ENCODE measurements around the gene ANKH. TPM values are rescaled to one million over a fixed set of nuclear protein-coding genes. Genes with fewer than 3 reads are reported as not detected.

The ANKH gene
- total RNA-seq, 6 donors from 2014 or later: 17.2 to 66.7 (median 24.5) TPM

DNA sequence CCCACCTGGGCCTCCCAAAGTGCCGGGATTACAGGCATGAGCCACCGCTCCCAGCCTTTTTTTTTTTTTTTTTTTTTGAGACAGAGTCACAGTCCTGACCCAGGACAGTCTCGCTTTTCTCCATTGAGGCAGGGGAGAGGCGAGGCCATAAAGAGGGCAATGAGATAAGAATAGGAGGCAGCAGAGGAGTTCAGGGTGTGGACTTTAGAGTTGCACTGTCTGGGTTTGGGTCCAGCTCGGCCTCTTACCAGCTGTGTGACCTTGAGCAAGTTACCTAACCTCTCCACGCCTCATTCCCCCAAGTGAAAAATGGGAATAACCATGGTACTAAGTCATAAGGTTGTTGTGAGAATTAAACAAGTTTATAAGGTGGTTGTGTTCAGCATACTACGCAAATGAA lies 24.6 kb upstream of the ANKH start:
- H3K4me3 ChIP-seq: no peak overlapping the region
- no peak overlapping the region for H3K27ac ChIP-seq
- no peaks in the 10 kb centered on the region for H3K9me3 ChIP-seq
- DNase-seq (no peak), ATAC-seq (ENCODE audit: low FRiP score in 2 of 2) (peak in 1 of 2 donors; percentile 40)
- no peaks in the 10 kb centered on the region for H3K36me3 ChIP-seq
- 86 to 95% methylated on average over 5 to 7 of the region's 7 CpGs for WGBS, 2 donors
- peaks cover 0 to 5% (median 0%) of the 10 kb centered on the region in 4 donors for H3K4me1 ChIP-seq
- no peaks in the 10 kb centered on the region for H3K27me3 ChIP-seq
- TF ChIP-seq, protein P1, sequence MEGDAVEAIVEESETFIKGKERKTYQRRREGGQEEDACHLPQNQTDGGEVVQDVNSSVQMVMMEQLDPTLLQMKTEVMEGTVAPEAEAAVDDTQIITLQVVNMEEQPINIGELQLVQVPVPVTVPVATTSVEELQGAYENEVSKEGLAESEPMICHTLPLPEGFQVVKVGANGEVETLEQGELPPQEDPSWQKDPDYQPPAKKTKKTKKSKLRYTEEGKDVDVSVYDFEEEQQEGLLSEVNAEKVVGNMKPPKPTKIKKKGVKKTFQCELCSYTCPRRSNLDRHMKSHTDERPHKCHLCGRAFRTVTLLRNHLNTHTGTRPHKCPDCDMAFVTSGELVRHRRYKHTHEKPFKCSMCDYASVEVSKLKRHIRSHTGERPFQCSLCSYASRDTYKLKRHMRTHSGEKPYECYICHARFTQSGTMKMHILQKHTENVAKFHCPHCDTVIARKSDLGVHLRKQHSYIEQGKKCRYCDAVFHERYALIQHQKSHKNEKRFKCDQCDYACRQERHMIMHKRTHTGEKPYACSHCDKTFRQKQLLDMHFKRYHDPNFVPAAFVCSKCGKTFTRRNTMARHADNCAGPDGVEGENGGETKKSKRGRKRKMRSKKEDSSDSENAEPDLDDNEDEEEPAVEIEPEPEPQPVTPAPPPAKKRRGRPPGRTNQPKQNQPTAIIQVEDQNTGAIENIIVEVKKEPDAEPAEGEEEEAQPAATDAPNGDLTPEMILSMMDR (IDR thresholded peaks at IDR 0.05): no peak
- no peak for TF ChIP-seq POLR2AphosphoS5 (IDR thresholded peaks at IDR 0.05)
- TF ChIP-seq POLR2A (IDR thresholded peaks at IDR 0.05): no peak
- no peak for TF ChIP-seq EP300 (IDR thresholded peaks at IDR 0.05)

DNA sequence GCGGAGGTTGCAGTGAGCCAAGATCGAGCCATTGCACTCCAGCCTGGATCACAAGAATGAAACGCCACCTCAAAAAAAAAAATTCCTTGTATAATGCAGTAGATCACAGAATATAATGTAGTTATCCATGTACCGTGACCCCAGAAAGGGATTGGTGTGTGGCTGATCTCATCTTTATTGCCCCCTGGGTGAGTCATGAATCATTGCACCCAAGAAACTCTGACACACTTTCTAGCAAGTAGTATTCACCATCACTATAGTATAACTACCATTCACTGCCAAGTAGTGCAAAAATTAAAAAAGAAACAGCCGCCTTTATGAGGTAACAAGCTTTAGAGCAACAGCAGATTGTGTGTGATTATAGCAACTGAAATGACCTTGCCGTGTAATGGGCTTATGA lies 23.7 kb upstream of the ANKH start:
- 89 to 91% methylated on average over 6 of the region's 6 CpGs for WGBS, 2 donors
- no peak for DNase-seq
- Histone ChIP-seq H3K36me3 (no peaks in the 10 kb centered on the region), H3K27ac (no peak overlapping the region), H3K27me3 (no peaks in the 10 kb centered on the region), H3K9me3 (no peaks in the 10 kb centered on the region), H3K4me1 (no peaks in the 10 kb centered on the region), H3K4me3 (no peak overlapping the region)
- no peak for ATAC-seq (ENCODE audit: low FRiP score in 2 of 2)
- no peak for TF ChIP-seq EP300 (IDR thresholded peaks at IDR 0.05)
- TF ChIP-seq POLR2AphosphoS5 (IDR thresholded peaks at IDR 0.05): no peak

DNA sequence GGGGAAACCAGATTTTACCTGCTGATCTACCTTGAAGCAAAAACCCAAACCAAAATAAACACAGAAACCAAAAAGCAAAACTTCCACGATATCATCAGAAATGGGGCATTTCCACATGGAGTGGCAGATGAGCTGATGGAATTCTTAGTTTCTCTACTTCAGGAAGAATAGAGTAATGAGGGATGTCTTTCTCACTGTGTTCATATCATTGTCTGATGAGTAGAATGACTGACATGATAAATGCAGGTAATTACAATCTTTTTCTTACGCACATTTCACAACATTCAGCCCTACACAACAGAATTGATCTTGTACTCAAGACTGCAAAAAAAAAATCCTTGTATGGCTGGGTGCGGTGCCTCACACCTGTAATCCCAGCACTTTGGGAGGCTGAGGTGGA lies 23.2 kb upstream of the ANKH start:
- ATAC-seq (ENCODE audit: low FRiP score in 2 of 2) (no peak), DNase-seq (no peak)
- Histone ChIP-seq H3K4me3 (no peak overlapping the region), H3K36me3 (no peaks in the 10 kb centered on the region), H3K4me1 (no peaks in the 10 kb centered on the region), H3K9me3 (no peaks in the 10 kb centered on the region), H3K27me3 (no peaks in the 10 kb centered on the region), H3K27ac (no peak overlapping the region)
- WGBS, 2 donors: 91 to 97% methylated on average over 3 of the region's 3 CpGs
- TF ChIP-seq, protein P1 (IDR thresholded peaks at IDR 0.05): no peak
- no peak for TF ChIP-seq EP300 (IDR thresholded peaks at IDR 0.05)
- TF ChIP-seq POLR2A (IDR thresholded peaks at IDR 0.05): no peak
- no peak for TF ChIP-seq POLR2AphosphoS5 (IDR thresholded peaks at IDR 0.05)

DNA sequence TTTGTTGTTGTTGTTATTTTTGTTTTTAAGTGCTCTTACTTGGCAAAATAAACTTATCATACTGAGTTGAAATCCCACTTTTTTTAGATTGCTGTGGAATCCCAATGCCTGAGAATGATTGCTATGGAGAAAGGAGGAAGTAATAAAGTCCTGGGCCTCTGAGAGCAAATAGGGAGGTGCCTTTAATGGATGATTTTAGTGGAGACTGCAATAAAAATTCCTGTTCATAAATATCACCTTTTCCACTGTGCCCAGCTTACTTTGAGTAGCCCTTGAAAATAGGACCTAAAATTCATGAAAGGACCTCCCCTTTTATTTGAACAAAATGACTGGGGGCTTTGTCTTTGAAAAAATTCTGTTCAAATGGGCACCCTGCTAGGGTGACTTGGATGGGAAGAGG lies 21.8 kb upstream of the ANKH start:
- H3K9me3 ChIP-seq: no peaks in the 10 kb centered on the region
- DNase-seq: no peak
- no peak for ATAC-seq (ENCODE audit: low FRiP score in 2 of 2)
- H3K36me3 ChIP-seq: no peaks in the 10 kb centered on the region
- no peaks in the 10 kb centered on the region for H3K4me1 ChIP-seq
- TF ChIP-seq POLR2A (IDR thresholded peaks at IDR 0.05) (no peak), EP300 (IDR thresholded peaks at IDR 0.05) (no peak), POLR2AphosphoS5 (IDR thresholded peaks at IDR 0.05) (no peak)
- TF ChIP-seq, protein P1 (IDR thresholded peaks at IDR 0.05): no peak
- no peak overlapping the region for H3K4me3 ChIP-seq
- H3K27ac ChIP-seq: no peak overlapping the region
- H3K27me3 ChIP-seq: no peaks in the 10 kb centered on the region

DNA sequence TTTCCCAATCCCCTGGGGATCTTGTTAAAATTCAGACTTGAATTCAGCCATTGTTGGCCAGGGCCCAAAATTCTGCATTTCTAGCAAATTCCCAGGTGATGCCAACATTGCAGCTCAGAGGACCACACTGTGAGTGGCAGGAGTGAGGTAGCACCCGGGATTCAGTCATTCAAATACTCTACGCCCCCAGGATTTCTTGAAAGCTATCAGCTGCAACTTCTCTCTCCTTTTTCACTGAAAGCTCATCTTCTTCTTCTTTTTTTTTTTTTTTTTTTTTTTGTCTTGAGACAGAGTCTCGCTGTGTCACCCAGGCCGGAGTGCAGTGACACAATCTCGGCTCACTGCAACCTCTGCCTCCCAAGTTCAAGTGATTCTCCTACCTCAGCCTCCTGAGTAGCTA lies 19.3 kb upstream of the ANKH start:
- TF ChIP-seq, protein P1 (IDR thresholded peaks at IDR 0.05): no peak
- TF ChIP-seq POLR2AphosphoS5 (IDR thresholded peaks at IDR 0.05): no peak
- ATAC-seq (ENCODE audit: low FRiP score in 2 of 2): peak in 1 of 2 donors; percentile 24

More for the DNA sequence above, 19.3 kb upstream of the ANKH start:
- no peak overlapping the region for H3K27ac ChIP-seq
- no peaks in the 10 kb centered on the region for H3K36me3 ChIP-seq
- H3K4me1 ChIP-seq: no peaks in the 10 kb centered on the region
- no peaks in the 10 kb centered on the region for H3K9me3 ChIP-seq
- no peaks in the 10 kb centered on the region for H3K27me3 ChIP-seq
- 87 to 88% methylated on average over 5 of the region's 5 CpGs for WGBS, 2 donors
- no peak for DNase-seq
- H3K4me3 ChIP-seq: no peak overlapping the region
